Heart right ventricle (tissue), 16 donors: Measurements from ENCODE around the gene TSGA10. TPM values are rescaled to one million over a fixed set of nuclear protein-coding genes. Genes with fewer than 3 reads are reported as not detected.
A peak's percentile ranks its signal among the peaks of the same experiment; 100 is the strongest.

Experiments used
- ATAC-seq, 8 donors: fragments of 200-7000 bp; cut with Tn5 transposase; one replicate each; pipeline ENCODE4 v1.9.1; 2020; ENCODE audit warnings: mild to moderate bottlenecking in 8 of 8, moderate library complexity in 8 of 8, moderate number of reproducible peaks in 1 of 8
- DNase-seq, 2 donors: peaks; one replicate each; pipeline ENCODE4 v3.0.0-alpha.2; 2020
- H3K27ac ChIP-seq, 10 donors: fragments of 200-600 bp; sonication (generic) in 2 of 10; one replicate each; pipeline versions ENCODE4 v1.5.0 to v1.8.0; 2020 to 2022; ENCODE audit warnings: mild to moderate bottlenecking in 3 of 10
- H3K27me3 ChIP-seq, 7 donors: fragments of 200-600 bp; one replicate each; pipeline ENCODE4 v1.8.0; 2021 to 2022; ENCODE audit warnings: mild to moderate bottlenecking in 2 of 7
- H3K36me3 ChIP-seq, 9 donors: fragments of 200-600 bp; sonication (generic) in 1 of 9; one replicate each; pipeline versions ENCODE4 v1.5.0 to v1.8.0; 2020 to 2022; ENCODE audit warnings: mild to moderate bottlenecking in 2 of 9
- H3K4me1 ChIP-seq, 9 donors: fragments of 200-600 bp; sonication (generic) in 1 of 9; one replicate each; pipeline versions ENCODE4 v1.5.0 to v1.8.0; 2020 to 2022; ENCODE audit warnings: mild to moderate bottlenecking in 4 of 9
- H3K4me3 ChIP-seq, 10 donors: fragments of 200-600 bp; sonication (generic) in 2 of 10; one replicate each; pipeline versions ENCODE4 v1.5.0 to v1.8.0; 2020 to 2022; ENCODE audit warnings: mild to moderate bottlenecking in 7 of 10, moderate library complexity in 2 of 10
- H3K9me3 ChIP-seq, 11 donors: fragments of 200-600 bp in 10 of 11; sonication (generic) in 2 of 11; one replicate each; pipeline versions ENCODE4 v1.5.0 to v1.8.0; 2013 to 2022; ENCODE audit warnings: mild to moderate bottlenecking in 2 of 11, control low read depth in 1 of 11, moderate library complexity in 1 of 11
- WGBS, 2 donors: extraction: QIAGEN DNeasy Blood & Tissue Kit; methylation state at CpG; one replicate each; pipeline ENCODE4 v1.1.7; 2013; ENCODE audit warnings: inconsistent platforms in 1 of 2; 5-methylcytosine and 5-hydroxymethylcytosine counted together
- intact Hi-C, 10 donors: fragments of 100-400 bp; cut with DNase I; formaldehyde crosslinking; loops; one replicate each; pipeline versions ENCODE4 v1.11.1 to v1.14.2; 2022
- polyA plus RNA-seq, 2 donors: library from polyadenylated mRNA; stranded (reverse); fragments of 200-250 nt; gene quantifications; one replicate each; pipeline ENCODE4 v1.2.3, GENCODE V29; 2013
- total RNA-seq, 10 donors: library from RNA; stranded (reverse); fragmentation: NEBNext Ultra II Directional in 3 of 10; extraction: Animal tissue kit (Norgen Biotek cat#: 25700) in 3 of 10; gene quantifications; one replicate each; pipeline versions ENCODE4 v1.2.1 to v1.2.4, GENCODE V29; 2021 to 2023
- TF ChIP-seq, protein P1 (sequence below), 9 donors: fragments of 200-600 bp; sonication (generic) in 2 of 9; IDR thresholded peaks; one replicate each; pipeline versions ENCODE4 v1.5.0 to v1.8.0; 2021 to 2022; ENCODE audit warnings: antibody characterized with exemption in 9 of 9, mild to moderate bottlenecking in 5 of 9, moderate library complexity in 1 of 9
- donor health status: Arrhythmogenic right ventricular cardiomyopathy.
- donor health status: ischemic (EF 13 %, LVEDD 7.1; RV severe dilation, severe dysfunction).
- donor health status: healthy with polysubstance abuse.
- donor health status: DM: no; HTN: yes; CAD: no.
- donor health status: DM: no; HTN: no; CAD: no.
- donor health status: ischemic (EF 25% LVEDD 6.9; RV normal size, moderate dysfunction).
- donor health status: ischemic (EF 25% LVEDD 5.7; RV mildly dilated, moderate dysfunction).
- donor health status: healthy.
- donor health status: DM: yes; HTN: yes; CAD: no.
- donor health status: Ischemic cardiomyopathy.
- donor health status: ischemic (EF 35%, LVEDD 5.7; RV mildly dilated, moderate dysfunction).
- donor health status: nonischemic (EF 11% LVEDD 7.7; RV severe dilation, severe dysfunction).
- donor health status: DM: yes; HTN: yes; CAD: no.
- donor health status: PGD.
- donor health status: ischemic (EF 29% LVEDD 5.4; RV normal size, mild dysfunction).
- donor health status: nonischemic (EF 23%, LVEDD 6.1; RV moderate dilation, normal function).

Gene TSGA10
- total and polyA plus RNA-seq, 12 donors = 0.52 to 4.1 (median 2.6) TPM

DNA sequence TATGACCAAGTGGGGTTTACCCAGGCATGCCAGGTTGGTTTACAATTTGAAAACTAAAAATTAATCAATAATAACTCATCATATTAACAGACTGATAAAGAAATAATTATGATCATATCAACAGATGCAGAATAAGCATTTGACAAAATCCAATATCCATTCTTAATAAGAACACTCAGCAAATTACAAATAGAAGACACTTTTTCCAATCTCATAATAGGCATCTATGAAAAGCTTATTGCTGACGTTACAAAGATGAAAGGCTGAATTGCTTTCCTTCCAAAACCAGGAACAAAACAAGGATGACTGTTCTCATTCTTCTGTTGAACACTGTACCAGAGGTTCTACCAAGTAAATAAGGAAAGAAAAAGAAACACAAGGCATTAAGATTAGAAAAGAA is 68.4 kb downstream of the TSGA10 start:
- ATAC-seq (no peak), DNase-seq (no peak)
- TF ChIP-seq, protein P1, sequence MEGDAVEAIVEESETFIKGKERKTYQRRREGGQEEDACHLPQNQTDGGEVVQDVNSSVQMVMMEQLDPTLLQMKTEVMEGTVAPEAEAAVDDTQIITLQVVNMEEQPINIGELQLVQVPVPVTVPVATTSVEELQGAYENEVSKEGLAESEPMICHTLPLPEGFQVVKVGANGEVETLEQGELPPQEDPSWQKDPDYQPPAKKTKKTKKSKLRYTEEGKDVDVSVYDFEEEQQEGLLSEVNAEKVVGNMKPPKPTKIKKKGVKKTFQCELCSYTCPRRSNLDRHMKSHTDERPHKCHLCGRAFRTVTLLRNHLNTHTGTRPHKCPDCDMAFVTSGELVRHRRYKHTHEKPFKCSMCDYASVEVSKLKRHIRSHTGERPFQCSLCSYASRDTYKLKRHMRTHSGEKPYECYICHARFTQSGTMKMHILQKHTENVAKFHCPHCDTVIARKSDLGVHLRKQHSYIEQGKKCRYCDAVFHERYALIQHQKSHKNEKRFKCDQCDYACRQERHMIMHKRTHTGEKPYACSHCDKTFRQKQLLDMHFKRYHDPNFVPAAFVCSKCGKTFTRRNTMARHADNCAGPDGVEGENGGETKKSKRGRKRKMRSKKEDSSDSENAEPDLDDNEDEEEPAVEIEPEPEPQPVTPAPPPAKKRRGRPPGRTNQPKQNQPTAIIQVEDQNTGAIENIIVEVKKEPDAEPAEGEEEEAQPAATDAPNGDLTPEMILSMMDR (IDR thresholded peaks at IDR 0.05) = no peak
- H3K27ac ChIP-seq = no peak overlapping the region
- H3K9me3 ChIP-seq = no peaks in the 10 kb centered on the region
- WGBS, 2 donors = 67 to 70% methylated on average over 1 of the region's 1 CpG
- no peak overlapping the region for H3K4me3 ChIP-seq
- no peaks in the 10 kb centered on the region for H3K4me1 ChIP-seq
- intact Hi-C loops = no loop called here
- peaks cover 0 to 22% (median 14%) of the 10 kb centered on the region in 7 donors for H3K27me3 ChIP-seq
- no peaks in the 10 kb centered on the region for H3K36me3 ChIP-seq

DNA sequence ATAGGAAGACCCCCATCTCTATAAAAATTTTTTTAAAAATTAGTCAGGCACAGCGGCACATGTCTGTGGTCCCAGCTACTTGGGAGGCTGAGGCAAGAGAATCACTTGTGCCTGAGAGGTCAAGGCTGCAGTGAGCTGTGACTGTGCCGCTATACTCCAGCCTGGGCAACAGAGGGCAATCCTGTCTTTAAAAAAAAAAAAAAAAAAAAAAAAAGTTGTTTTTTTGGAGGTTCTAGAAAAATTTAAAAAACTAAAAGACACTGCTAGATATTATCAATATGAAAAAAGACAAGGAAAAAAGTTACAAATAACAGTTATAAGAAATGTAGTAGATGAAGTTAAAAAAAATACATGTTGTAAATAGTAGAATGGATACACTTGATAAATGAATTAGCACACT is 69.3 kb downstream of the TSGA10 start:
- intact Hi-C loops = no loop called here
- H3K9me3 ChIP-seq = no peaks in the 10 kb centered on the region
- no peaks in the 10 kb centered on the region for H3K36me3 ChIP-seq
- no peak overlapping the region for H3K4me3 ChIP-seq
- no peaks in the 10 kb centered on the region for H3K4me1 ChIP-seq
- peaks cover 0 to 32% (median 22%) of the 10 kb centered on the region in 7 donors for H3K27me3 ChIP-seq
- TF ChIP-seq, protein P1 (IDR thresholded peaks at IDR 0.05) = peak in 5 of 9 donors; percentile 19 to 31 (median 22)
- 73 to 79% methylated on average over 2 of the region's 2 CpGs for WGBS, 2 donors
- no peak overlapping the region for H3K27ac ChIP-seq
- ATAC-seq (no peak), DNase-seq (no peak)

DNA sequence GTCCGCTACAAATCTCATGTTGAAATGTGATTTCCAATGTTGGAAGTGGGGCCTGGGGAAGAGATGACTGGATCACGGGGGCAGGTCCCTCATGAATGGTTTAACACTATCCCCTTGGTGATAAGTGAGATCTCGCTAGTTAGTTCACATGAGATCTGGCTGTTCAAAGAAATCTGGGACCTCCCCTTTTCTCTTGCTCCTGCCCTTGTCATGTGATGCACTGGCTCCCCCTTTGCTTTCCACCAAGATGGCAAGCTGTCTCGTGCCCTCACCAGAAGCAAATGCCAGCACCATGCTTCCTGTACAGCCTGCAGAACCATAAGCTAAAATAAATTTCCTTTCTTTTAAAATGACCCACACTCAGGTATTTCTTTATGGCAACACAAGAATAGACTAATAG is 70.5 kb downstream of the TSGA10 start:
- DNase-seq (no peak), ATAC-seq (no peak)
- Histone ChIP-seq H3K4me1 (no peaks in the 10 kb centered on the region), H3K9me3 (no peaks in the 10 kb centered on the region), H3K4me3 (no peak overlapping the region), H3K36me3 (no peaks in the 10 kb centered on the region), H3K27ac (no peak overlapping the region), H3K27me3 (peaks cover 0 to 40% (median 22%) of the 10 kb centered on the region in 7 donors)
- TF ChIP-seq, protein P1 (IDR thresholded peaks at IDR 0.05) = no peak
- WGBS, 2 donors = 52 to 55% methylated on average over 4 of the region's 4 CpGs
- intact Hi-C loops = no loop called here

DNA sequence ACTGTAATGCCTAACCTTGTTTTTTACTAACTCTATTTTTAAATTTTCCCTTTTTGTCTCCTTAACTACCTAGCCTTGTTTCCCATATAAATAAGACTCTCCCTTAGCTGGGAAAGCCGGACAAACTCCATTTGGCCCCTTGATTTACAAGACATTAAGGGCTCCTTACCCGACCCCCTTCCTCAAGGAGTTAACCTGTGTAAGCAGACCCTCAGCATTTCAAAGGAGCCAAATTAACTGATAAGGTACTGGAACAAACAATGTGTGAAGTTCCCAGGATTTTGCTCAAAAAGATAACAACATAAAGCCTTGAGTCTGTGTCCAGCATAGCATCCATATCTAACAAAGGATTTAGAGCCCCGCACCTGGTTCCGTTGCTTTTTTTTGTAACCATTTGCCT is 72.9 kb downstream of the TSGA10 start:
- H3K27ac ChIP-seq = no peak overlapping the region
- TF ChIP-seq, protein P1 (IDR thresholded peaks at IDR 0.05) = no peak
- DNase-seq (no peak), ATAC-seq (no peak)
- H3K27me3 ChIP-seq = peaks cover 0 to 44% (median 22%) of the 10 kb centered on the region in 7 donors
- H3K4me1 ChIP-seq = no peaks in the 10 kb centered on the region
- intact Hi-C loops = no loop called here
- no peaks in the 10 kb centered on the region for H3K36me3 ChIP-seq
- H3K9me3 ChIP-seq = no peaks in the 10 kb centered on the region
- 20 to 25% methylated on average over 4 of the region's 4 CpGs for WGBS, 2 donors
- H3K4me3 ChIP-seq = no peak overlapping the region
